NCI-H2171 (cell line): ENCODE data around the gene PPEF2.

Experiments used
- DNase-seq: peaks from one replicate; lab custom pipeline; 2025; lab: John Stamatoyannopoulos, UW

Gene PPEF2

DNA sequence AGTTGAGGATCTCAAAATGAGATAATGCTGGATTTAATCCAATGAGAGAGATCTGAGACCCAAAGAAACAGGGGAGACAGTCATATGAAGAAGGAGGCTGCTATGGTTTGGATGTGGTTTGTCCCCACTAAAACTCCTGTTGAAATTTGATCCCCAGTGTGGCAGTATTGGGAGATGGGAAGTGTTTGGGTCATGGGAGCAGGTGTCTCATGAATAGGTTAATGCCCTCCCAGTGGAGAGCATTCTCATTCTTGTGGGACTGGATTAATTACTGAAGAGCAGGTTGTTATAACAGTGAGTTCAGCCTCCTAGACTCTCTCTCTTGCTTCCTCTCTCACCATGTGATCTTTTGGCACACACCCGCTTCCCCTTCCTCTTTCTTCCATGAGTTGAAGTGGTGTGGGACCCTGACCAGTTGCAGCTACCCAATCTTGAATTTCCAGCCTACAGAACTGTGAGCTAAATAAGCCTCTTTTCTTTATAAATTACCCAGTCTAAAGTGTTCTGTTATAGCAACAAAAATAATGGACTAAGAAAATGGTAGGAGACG, 70.3 kb downstream of the PPEF2 start:
- DNase-seq = no peak

DNA sequence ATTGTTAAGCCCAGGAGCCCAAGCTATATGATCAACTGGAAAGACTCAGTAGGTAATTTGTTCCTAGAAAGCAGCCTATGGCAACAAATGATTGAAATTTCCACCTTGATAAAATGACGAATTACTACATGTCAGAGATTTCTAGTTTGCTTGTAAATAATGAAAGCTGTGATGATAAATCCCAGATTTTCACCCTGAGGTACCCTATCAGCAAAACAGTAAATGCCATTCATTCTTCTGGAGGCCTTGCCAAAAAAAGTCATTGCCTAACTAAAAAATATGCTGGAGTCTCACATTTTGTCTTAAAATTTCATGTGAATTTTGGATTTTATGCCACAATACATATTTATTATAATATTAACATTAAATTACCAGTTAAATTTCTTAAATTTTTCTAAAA, 71.3 kb downstream of the PPEF2 start:
- no peak for DNase-seq

DNA sequence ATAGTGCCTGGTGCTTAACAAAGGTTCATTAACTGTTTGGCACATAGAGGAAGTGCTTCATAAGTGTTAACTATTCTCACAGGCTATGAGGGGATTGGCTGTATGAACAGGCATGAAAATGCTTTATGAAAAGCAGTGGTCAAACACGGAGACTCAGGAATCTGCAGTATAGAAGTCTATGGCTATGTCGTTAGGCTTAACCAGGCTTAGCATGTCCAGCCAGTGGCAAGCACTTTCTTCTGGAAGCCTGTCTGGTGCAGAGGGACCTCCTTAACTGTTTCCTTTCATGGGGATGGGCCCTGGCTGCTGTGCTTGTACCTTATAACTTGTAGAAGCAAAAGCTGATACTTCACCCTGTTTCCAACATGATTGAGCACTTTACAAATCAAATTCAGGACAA, 78.4 kb downstream of the PPEF2 start:
- no peak for DNase-seq

DNA sequence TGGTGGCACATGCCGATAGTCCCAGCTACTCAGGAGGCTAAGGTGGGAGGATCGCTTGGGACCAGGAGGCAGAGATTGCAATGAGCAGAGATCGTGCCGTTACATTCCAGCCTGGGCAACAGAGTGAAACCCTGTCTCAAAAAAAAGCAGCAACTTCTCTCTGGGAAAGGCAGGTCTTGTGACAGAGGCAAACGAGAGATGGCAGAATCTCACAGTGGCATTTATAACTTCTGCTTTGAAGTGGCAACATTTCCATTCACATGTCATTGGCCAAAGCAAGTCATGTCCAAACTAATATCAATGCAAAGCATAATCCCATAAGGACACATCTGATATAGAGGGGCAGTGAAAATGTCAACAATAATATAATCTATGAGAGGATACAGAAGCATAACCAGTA, 79.8 kb downstream of the PPEF2 start:
- DNase-seq = no peak

DNA sequence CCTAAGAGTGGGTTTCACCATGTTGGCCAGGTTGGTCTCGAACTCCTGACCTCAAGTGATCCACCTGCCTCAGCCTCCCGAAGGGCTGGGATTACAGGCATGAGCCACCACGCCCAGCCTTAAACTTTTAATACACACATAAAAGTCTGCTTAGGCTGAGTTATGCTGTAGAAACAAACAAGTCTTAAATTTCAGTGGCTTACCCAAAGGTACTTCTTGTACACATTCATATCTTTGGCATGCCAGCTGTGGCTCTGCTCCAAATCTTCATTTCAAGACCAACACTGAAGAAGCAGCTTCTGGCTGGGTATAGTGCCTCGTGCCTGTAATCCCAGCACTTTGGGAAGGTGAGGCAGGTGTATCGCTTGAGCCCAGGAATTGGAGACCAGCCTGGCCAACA, 80.3 kb downstream of the PPEF2 start:
- DNase-seq = no peak

DNA sequence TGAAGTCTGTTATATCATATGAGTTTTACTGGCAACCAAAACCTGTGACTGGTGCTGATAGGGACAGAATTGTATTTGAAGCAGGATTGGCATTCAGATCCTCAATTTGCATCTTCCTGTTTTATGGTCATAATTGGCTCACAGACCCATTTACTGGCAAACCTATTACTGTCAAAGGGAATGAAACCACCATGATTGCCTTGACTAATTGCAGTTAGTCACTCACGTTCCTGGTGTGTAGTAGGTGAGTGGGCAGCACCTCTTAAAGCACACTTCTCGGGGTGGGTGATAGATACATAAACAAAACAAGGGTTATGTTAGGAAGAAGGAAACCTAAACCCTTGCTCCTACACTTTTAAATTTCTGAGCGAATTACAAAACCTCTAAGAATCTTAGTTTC, 81.0 kb downstream of the PPEF2 start:
- no peak for DNase-seq

DNA sequence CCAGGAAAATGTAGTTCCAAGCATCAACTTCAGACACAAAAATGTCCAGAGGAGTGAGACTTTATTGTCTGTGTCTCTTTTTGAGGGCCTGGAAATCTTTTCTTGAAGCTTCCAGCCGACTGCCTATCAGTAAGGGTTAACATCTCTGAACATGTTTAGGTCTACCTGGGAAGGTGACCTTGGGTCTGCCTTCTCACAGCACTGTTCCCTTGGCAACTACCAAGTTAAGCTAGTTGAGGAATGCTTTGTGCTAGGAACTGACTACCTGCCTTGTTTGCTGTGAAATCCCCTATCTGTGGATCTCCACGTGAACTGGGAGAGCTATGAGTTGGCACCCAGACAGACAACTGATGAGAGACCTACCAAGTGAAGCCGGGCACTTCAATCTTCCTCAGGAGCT, 81.6 kb downstream of the PPEF2 start:
- DNase-seq = no peak

DNA sequence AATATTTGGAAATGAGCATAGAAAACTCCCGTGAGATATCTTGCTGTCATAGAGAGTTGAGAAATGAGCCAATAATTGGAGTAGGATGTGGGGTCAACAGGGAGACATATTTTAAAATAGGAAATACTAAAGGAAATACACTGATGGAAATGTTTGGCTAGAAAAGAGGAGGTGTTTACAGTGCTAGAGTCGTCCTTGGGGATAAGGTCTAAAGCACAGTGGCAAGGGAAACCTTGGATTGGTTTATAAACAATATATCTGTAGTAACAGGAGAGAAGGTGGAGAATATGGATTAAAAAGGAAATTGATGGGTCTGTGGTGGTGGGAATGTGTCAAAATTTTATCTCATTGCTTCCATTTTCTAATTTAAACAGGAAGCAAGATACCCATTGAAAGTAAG, 82.1 kb downstream of the PPEF2 start:
- no peak for DNase-seq

DNA sequence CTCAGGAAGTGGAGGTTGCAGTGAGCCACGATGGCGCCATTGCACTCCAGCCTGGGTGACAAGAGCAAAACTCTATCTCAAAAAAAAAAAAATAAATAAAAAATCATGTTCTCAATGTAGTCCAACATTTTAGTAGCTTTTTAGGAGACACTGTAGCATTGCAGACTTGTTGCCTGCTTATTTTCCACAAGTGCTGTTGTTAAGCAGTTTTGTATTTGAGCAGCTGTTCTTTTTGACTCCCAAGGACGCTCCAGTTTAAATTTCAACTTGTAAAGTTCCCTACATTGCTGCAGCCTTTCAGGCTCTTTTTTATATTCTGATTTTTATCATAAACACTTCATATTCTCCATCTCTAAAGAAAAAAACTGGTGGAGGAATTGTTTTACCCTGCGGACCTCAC, 83.1 kb downstream of the PPEF2 start:
- no peak for DNase-seq

DNA sequence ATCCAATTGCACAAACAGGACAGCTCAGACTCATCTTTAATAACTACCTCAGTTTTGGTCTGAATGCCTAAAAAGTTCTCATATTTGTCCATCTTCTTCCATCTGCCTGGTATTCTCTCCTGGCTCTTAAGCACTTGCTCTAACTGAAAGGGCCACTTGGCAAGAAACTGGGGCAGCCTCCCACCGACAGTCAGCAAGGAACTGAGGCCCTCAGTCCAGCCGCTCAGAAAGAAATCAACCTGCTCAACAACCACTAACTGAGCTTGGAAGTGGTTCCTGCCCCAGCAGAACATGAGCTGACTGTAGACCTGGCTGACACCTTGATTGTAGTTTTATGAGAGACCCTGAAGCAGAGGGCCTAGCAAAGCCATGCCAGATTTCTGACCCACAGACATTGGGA, 84.4 kb downstream of the PPEF2 start:
- no peak for DNase-seq
